ENCODE data around the gene HILPDA. TPM values are rescaled to one million over a fixed set of nuclear protein-coding genes. Genes with fewer than 3 reads are reported as not detected.
A peak's percentile ranks its signal among the peaks of the same experiment; 100 is the strongest.

The HILPDA gene
- total and polyA plus RNA-seq, 9 of the 15 experiments (the other 6 are each of a cell fraction or from before 2014, with no cell fraction given): 8.3 to 71.8 (median 23.5) TPM

GRCh38 chr7:128409596-128410450 lies 45.9 kb upstream of the HILPDA start, which contains the start of gene IMPDH1 (continued):
- TF ChIP-seq ZNF134 (CRISPR knock-in tag; conservative IDR thresholded peaks at IDR 0.05) (no peak), ZBTB7A (IDR thresholded peaks at IDR 0.05; ENCODE audit: borderline replicate concordance, control insufficient read depth, low read depth, low read length) (peak; percentile 76; the same call in 1 of the 2 replicates), TAF1 (IDR thresholded peaks at IDR 0.05; ENCODE audit: control insufficient read depth, extremely low read depth, insufficient read depth, low read length, severe bottlenecking) (peak; percentile 31), CC2D1A (IDR thresholded peaks at IDR 0.05) (0 out of 2 replicates have a peak, but pooled peaks have one; percentile 20), THAP7 (CRISPR knock-in tag; IDR thresholded peaks at IDR 0.05) (no peak), ZNF23 (CRISPR knock-in tag; IDR thresholded peaks at IDR 0.05) (no peak), PCBP1 (IDR thresholded peaks at IDR 0.05; ENCODE audit: low read depth, low read length, poor library complexity, severe bottlenecking) (peak; percentile 81), ZNF740 (CRISPR knock-in tag; IDR thresholded peaks at IDR 0.05) (0 out of 2 replicates have a peak, but pooled peaks have one; percentile 52), ZNF740 (tag; IDR thresholded peaks at IDR 0.05) (no peak), MCM5 (IDR thresholded peaks at IDR 0.05; ENCODE audit: low read depth) (no peak), NELFE (IDR thresholded peaks at IDR 0.05; ENCODE audit: insufficient read depth, insufficient read length) (no peak), MAFG (tag; conservative IDR thresholded peaks at IDR 0.05) (no peak), NKRF (IDR thresholded peaks at IDR 0.05; ENCODE audit: borderline replicate concordance) (peak; percentile 35; the same call in 1 of the 2 replicates), OTX1 (CRISPR knock-in tag; IDR thresholded peaks at IDR 0.05) (no peak), PRPF4 (IDR thresholded peaks at IDR 0.05; ENCODE audit: insufficient read depth, low read depth, low read length, poor library complexity, severe bottlenecking) (no peak), POU5F1 (IDR thresholded peaks at IDR 0.05; ENCODE audit: borderline replicate concordance, low read depth, low read length, partially characterized antibody) (no peak), PRDM10 (IDR thresholded peaks at IDR 0.05; ENCODE audit: partially characterized antibody) (peak; percentile 73)
- TF ChIP-seq, protein P1, sequence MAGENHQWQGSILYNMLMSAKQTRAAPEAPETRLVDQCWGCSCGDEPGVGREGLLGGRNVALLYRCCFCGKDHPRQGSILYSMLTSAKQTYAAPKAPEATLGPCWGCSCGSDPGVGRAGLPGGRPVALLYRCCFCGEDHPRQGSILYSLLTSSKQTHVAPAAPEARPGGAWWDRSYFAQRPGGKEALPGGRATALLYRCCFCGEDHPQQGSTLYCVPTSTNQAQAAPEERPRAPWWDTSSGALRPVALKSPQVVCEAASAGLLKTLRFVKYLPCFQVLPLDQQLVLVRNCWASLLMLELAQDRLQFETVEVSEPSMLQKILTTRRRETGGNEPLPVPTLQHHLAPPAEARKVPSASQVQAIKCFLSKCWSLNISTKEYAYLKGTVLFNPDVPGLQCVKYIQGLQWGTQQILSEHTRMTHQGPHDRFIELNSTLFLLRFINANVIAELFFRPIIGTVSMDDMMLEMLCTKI (IDR thresholded peaks at IDR 0.05; ENCODE audit: partially characterized antibody): no peak

All from K562 (cell line).